Stomach (tissue), 9 donors: ENCODE measurements around the gene ARAP3. TPM values are rescaled to one million over a fixed set of nuclear protein-coding genes. Genes with fewer than 3 reads are reported as not detected.

Experiments
- DNase-seq, 2 donors: peaks; one replicate each; pipeline versions ENCODE4 v3.0.0 to v3.0.0-alpha.2; 2013 to 2019
- H3K27ac ChIP-seq, 5 donors: fragments of 200-600 bp in 4 of 5; sonication (generic) in 4 of 5; one replicate each; pipeline ENCODE4 v1.5.1; 2013 to 2019; ENCODE audit warnings: mild to moderate bottlenecking in 1 of 5, moderate library complexity in 1 of 5
- H3K27me3 ChIP-seq, 3 donors: fragments of 200-600 bp; sonication (generic); one replicate each; pipeline ENCODE4 v1.5.1; 2017 to 2019; ENCODE audit warnings: mixed run types in 1 of 3
- H3K36me3 ChIP-seq, 4 donors: fragments of 200-600 bp; sonication (generic); 1 replicate in 3 of 4; 2 replicates in 1 of 4; pipeline ENCODE4 v1.5.1; 2016 to 2019
- H3K4me1 ChIP-seq, 4 donors: fragments of 200-600 bp; sonication (generic); one replicate each; pipeline ENCODE4 v1.5.1; 2016 to 2019
- H3K4me3 ChIP-seq, 4 donors: fragments of 200-600 bp; sonication (generic) in 3 of 4; one replicate each; pipeline ENCODE4 v1.5.1; 2016 to 2019; ENCODE audit warnings: mild to moderate bottlenecking in 1 of 4
- H3K9me3 ChIP-seq, 4 donors: fragments of 200-600 bp; sonication (generic); one replicate each; pipeline ENCODE4 v1.5.1; 2016 to 2019
- EP300 ChIP-seq: sonication (generic); formaldehyde crosslinking; IDR thresholded peaks from one replicate; pipeline ENCODE4 v1.6.1; 2017; ENCODE audit warnings: antibody characterized with exemption
- POLR2A ChIP-seq, 4 donors: fragments of 450-650 bp; IDR thresholded peaks; one replicate each; pipeline ENCODE4 v1.6.1; 2016; ENCODE audit warnings: antibody characterized with exemption in 4 of 4, control low read depth in 2 of 4, mild to moderate bottlenecking in 1 of 4, moderate library complexity in 1 of 4
- POLR2AphosphoS5 ChIP-seq, 3 donors: sonication (generic); formaldehyde crosslinking; IDR thresholded peaks; one replicate each; pipeline ENCODE4 v1.6.1; 2016; ENCODE audit warnings: antibody characterized with exemption in 3 of 3
- WGBS, 5 donors: extraction: QIAGEN DNeasy Blood & Tissue Kit in 3 of 5; methylation state at CpG; one replicate each; pipeline versions ENCODE4 v1.1.5 to v1.1.7; 2013 to 2018; 5-methylcytosine and 5-hydroxymethylcytosine counted together
- intact Hi-C: fragments of 100-400 bp; cut with DNase I; formaldehyde crosslinking; loops from one replicate; pipeline ENCODE4 v1.15.1; 2023; ENCODE audit warnings: low total_unique reads
- polyA plus RNA-seq, 3 donors: library from polyadenylated mRNA; stranded (reverse); fragments of 200-250 nt; gene quantifications; one replicate each; pipeline ENCODE4 v1.2.3, GENCODE V29; 2013
- total RNA-seq, 5 donors: library from RNA; depleted of rRNA; stranded (reverse); fragments of >200 nt; gene quantifications; one replicate each; pipeline versions ENCODE4 v1.1.0 to v1.2.3, GENCODE V29; 2014 to 2016
- TF ChIP-seq, protein P1 (sequence below), 7 experiments: fragments of 450-650 bp in 4 of 7; fragments of 200-600 bp in 3 of 7; sonication (generic) in 3 of 7; IDR thresholded peaks; one replicate each; pipeline ENCODE4 v1.5.1; 2016 to 2019; ENCODE audit warnings: antibody characterized with exemption in 7 of 7, control low read depth in 2 of 7, mild to moderate bottlenecking in 1 of 7
- donor health status: healthy with polysubstance abuse.
- donor health status: Bipolar disorder and iron deficiency.
- donor health status: healthy.

ARAP3 gene
- total and polyA plus RNA-seq, 8 donors: 2.3 to 11.9 (median 5.6) TPM

DNA sequence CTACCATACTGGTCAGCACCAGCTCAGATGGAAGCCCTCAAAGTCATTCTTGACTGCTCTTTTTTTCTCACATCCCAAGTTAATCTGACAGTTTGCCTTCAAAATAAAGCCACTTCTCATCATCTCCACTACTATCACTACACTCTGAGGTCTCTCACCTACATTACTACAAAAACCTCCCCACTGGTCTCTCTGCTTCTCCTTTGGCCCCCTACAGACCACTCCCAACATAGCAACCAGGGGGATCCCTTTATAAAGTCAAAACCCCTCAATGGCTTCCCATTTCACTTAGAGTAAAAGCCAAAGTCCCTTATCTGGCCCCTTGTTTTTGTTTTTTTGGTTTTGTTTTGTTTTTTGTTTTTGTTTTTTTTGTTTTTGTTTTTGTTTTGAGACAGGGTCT is 4.6 kb downstream of the ARAP3 start:
- no peaks in the 10 kb centered on the region for H3K9me3 ChIP-seq
- no peak overlapping the region for H3K27ac ChIP-seq
- peaks cover 0 to 14% (median 5%) of the 10 kb centered on the region in 4 donors for H3K36me3 ChIP-seq
- H3K4me1 ChIP-seq: peaks cover 19 to 30% (median 24%) of the 10 kb centered on the region in 4 donors
- H3K4me3 ChIP-seq: no peak overlapping the region
- intact Hi-C loops: no loop called here
- no peaks in the 10 kb centered on the region for H3K27me3 ChIP-seq
- no peak for DNase-seq
- TF ChIP-seq, protein P1, sequence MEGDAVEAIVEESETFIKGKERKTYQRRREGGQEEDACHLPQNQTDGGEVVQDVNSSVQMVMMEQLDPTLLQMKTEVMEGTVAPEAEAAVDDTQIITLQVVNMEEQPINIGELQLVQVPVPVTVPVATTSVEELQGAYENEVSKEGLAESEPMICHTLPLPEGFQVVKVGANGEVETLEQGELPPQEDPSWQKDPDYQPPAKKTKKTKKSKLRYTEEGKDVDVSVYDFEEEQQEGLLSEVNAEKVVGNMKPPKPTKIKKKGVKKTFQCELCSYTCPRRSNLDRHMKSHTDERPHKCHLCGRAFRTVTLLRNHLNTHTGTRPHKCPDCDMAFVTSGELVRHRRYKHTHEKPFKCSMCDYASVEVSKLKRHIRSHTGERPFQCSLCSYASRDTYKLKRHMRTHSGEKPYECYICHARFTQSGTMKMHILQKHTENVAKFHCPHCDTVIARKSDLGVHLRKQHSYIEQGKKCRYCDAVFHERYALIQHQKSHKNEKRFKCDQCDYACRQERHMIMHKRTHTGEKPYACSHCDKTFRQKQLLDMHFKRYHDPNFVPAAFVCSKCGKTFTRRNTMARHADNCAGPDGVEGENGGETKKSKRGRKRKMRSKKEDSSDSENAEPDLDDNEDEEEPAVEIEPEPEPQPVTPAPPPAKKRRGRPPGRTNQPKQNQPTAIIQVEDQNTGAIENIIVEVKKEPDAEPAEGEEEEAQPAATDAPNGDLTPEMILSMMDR (IDR thresholded peaks at IDR 0.05): no peak
- TF ChIP-seq POLR2A (IDR thresholded peaks at IDR 0.05) (no peak), POLR2AphosphoS5 (IDR thresholded peaks at IDR 0.05) (no peak)

DNA sequence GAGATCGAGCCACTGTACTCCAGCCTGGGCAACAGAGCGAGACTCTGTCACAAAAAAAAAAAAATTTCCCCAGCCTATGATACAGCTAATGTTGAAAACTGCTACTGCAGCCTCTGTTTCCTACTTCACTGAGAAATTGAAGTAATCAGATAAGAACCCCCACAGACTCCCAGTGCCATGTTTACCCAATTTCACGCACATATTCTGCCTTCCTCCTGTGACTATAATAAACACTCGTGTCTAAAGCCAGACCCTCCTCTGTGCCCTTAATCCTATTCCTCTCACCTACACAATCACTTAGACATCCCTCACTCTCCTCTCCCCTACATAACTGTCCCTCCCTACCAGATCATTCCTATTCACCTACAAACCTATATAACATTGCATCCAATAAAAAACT is 6.4 kb downstream of the ARAP3 start:
- no peak for DNase-seq
- no peak overlapping the region for H3K4me3 ChIP-seq
- H3K27ac ChIP-seq: no peak overlapping the region
- TF ChIP-seq EP300 (no peak), POLR2A (IDR thresholded peaks at IDR 0.05) (no peak), POLR2AphosphoS5 (IDR thresholded peaks at IDR 0.05) (no peak)
- TF ChIP-seq, protein P1 (IDR thresholded peaks at IDR 0.05): no peak
- H3K9me3 ChIP-seq: no peaks in the 10 kb centered on the region
- 71 to 78% (median 73%) methylated on average over 4 of the region's 4 CpGs for WGBS, 5 donors
- peaks cover 1 to 13% (median 7%) of the 10 kb centered on the region in 4 donors for H3K4me1 ChIP-seq
- no peaks in the 10 kb centered on the region for H3K27me3 ChIP-seq
- intact Hi-C loops: no loop called here
- H3K36me3 ChIP-seq: peaks cover 0 to 30% (median 14%) of the 10 kb centered on the region in 4 donors

DNA sequence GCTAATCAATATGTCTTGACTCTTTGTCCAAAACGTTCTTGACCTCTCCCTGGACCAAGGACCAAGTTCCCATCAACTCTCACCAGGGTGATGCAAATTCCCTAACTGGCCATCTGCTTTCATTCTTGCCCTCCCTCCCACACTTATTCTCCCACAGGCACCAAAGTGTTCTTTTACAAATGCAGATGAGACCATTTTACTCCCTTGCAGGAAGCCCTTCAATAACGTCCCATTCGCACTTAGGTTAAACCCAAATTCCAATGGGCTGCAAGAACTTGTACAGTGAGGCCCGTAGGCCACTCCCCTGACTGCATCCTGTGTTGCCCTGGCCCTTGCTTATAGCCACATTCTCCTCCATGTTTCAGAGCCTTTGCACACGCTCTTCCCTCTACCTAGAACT is 7.3 kb downstream of the ARAP3 start:
- peaks cover 0 to 4% (median under 1%) of the 10 kb centered on the region in 4 donors for H3K4me1 ChIP-seq
- no peak overlapping the region for H3K4me3 ChIP-seq
- no peak for DNase-seq
- intact Hi-C loops: no loop called here
- no peaks in the 10 kb centered on the region for H3K27me3 ChIP-seq
- 73 to 84% (median 79%) methylated on average over 5 of the region's 5 CpGs for WGBS, 5 donors
- H3K9me3 ChIP-seq: no peaks in the 10 kb centered on the region
- TF ChIP-seq EP300 (no peak), POLR2A (IDR thresholded peaks at IDR 0.05) (no peak), POLR2AphosphoS5 (IDR thresholded peaks at IDR 0.05) (no peak)
- TF ChIP-seq, protein P1 (IDR thresholded peaks at IDR 0.05): no peak
- H3K36me3 ChIP-seq: peaks cover 0 to 38% (median 18%) of the 10 kb centered on the region in 4 donors
- H3K27ac ChIP-seq: no peak overlapping the region

DNA sequence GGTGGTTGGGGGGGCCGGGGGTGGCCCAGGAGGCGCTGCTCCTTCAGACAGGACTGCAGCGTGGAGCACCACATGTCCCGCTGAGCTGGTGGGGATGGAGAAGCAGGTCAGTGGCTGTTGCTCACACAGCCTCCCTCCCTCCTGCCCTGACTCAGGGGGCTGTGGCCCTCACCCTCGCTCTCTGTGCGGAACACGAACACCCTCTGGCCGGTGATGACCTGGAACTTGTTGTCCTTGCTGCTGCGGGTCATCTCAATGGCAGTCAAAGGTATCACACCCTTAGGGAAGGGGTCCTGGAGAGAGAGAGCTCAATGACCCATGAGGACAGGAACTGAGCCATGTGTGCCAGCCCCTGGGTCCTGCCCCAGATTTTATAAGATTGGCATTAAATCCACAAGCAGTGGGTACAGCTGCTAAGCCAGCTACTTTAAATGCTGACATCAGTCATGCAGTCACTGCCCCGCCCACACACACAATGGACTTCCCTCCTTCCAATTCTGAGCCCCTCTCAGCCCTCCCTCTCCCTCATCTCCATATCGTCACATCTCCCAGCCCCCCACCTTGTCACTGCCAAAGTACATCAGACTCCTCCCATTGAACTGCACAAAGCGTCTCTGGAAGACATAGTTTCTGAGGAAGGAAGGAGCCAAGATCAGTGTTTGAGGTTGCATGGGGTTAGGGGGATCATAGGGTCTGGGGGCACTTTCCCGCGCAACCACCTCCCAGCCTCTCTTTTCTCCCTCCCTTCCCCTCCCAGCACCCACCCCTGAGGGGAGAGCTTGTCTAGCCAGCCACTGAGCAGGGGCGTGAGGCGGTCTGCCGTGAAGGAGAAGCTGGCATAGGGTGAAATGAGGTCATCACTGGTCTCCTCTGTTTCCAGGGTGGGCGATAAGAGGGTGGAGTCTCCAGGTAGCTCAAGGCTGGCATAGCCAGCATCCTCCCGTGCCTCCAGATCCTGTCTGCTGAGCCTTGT is 8.9 kb downstream of the ARAP3 start:
- no peaks in the 10 kb centered on the region for H3K4me1 ChIP-seq
- peaks cover 0 to 30% (median 29%) of the 10 kb centered on the region in 4 donors for H3K36me3 ChIP-seq
- H3K9me3 ChIP-seq: no peaks in the 10 kb centered on the region
- no peaks in the 10 kb centered on the region for H3K27me3 ChIP-seq
- H3K4me3 ChIP-seq: no peak overlapping the region
- TF ChIP-seq POLR2A (IDR thresholded peaks at IDR 0.05) (no peak), EP300 (no peak), POLR2AphosphoS5 (IDR thresholded peaks at IDR 0.05) (no peak)
- TF ChIP-seq, protein P1 (IDR thresholded peaks at IDR 0.05): no peak
- intact Hi-C loops: no loop called here
- H3K27ac ChIP-seq: no peak overlapping the region
- WGBS, 5 donors: 74 to 82% (median 82%) methylated on average over 13 to 19 of the region's 19 CpGs
- peak in 1 of 2 donors; percentile 51 for DNase-seq
